Activated CD4-positive, alpha-beta T cell treated with anti-CD3 and anti-CD28 coated beads, Interleukin-2, amount 50 U/mL, for 16 hours (primary cell): ENCODE data around the gene FUCA1.
"Not testable (repeated sequence)": the region's sequence is repeated elsewhere in the genome, so short reads cannot be mapped to it uniquely, and the experiment has no call there.

Experiments
- DNase-seq: peaks from one replicate; pipeline ENCODE4 v3.0.0-alpha.2; 2020

Gene FUCA1

GRCh38 chr1:23867895-23868556 lies at the start of gene FUCA1:
Gene FUCA1, minus strand, starts transcription at chr1:23868290. Its CDS starts 4 bp downstream, at chr1:23868286.
- DNase-seq = peak; percentile 95

- DNase-seq = peak; percentile 67
Observed at GRCh38 chr1:23916209-23917131, 48.4 kb upstream of the FUCA1 start.

- DNase-seq = no peak
Observed at GRCh38 chr1:23915466-23915865, 47.4 kb upstream of the FUCA1 start.

GRCh38 chr1:23914921-23915320 lies 46.8 kb upstream of the FUCA1 start:
- DNase-seq = no peak

- peak; percentile 18 for DNase-seq
Observed at GRCh38 chr1:23913212-23913880, 45.3 kb upstream of the FUCA1 start, which contains the start of gene CNR2. Gene CNR2, minus strand, starts transcription at chr1:23913362. Its CDS starts 37,745 bp downstream, at chr1:23875617.

GRCh38 chr1:23911921-23912320 lies 43.8 kb upstream of the FUCA1 start:
- DNase-seq = no peak

GRCh38 chr1:23910553-23911246 lies 42.6 kb upstream of the FUCA1 start:
- no peak for DNase-seq

GRCh38 chr1:23910144-23910543 lies 42.1 kb upstream of the FUCA1 start:
- DNase-seq = no peak

GRCh38 chr1:23909412-23909811 lies 41.3 kb upstream of the FUCA1 start:
- DNase-seq = no peak

- peak; percentile 23 for DNase-seq
Observed at GRCh38 chr1:23908453-23909341, 40.6 kb upstream of the FUCA1 start.

GRCh38 chr1:23906731-23907130 lies 38.6 kb upstream of the FUCA1 start:
- no peak for DNase-seq

- no peak for DNase-seq
Observed at GRCh38 chr1:23905461-23906025, 37.5 kb upstream of the FUCA1 start.

- peak; percentile 87 for DNase-seq
Observed at GRCh38 chr1:23904748-23905357, 36.8 kb upstream of the FUCA1 start.

GRCh38 chr1:23903754-23904153 lies 35.7 kb upstream of the FUCA1 start:
- DNase-seq = no peak

GRCh38 chr1:23902321-23903278 lies 34.5 kb upstream of the FUCA1 start:
- DNase-seq = no peak

- not testable (repeated sequence) for DNase-seq
Observed at GRCh38 chr1:23900017-23900416, 31.9 kb upstream of the FUCA1 start.

GRCh38 chr1:23899070-23899469 lies 31.0 kb upstream of the FUCA1 start:
- DNase-seq = peak; percentile 78

- no peak for DNase-seq
Observed at GRCh38 chr1:23897083-23897482, 29.0 kb upstream of the FUCA1 start.

GRCh38 chr1:23896491-23896890 lies 28.4 kb upstream of the FUCA1 start:
- no peak for DNase-seq

- DNase-seq = no peak
Observed at GRCh38 chr1:23895993-23896392, 27.9 kb upstream of the FUCA1 start.
